Stimulated activated naive CD8-positive, alpha-beta T cell treated with anti-CD3 and anti-CD28 coated beads, Interleukin-15, Interleukin-2, amounts not matched to agents 100 U/mL and 50 U/mL, for 24 hours (primary cell): ENCODE measurements around the gene ZBTB24.
"Not testable (repeated sequence)": the region's sequence is repeated elsewhere in the genome, so short reads cannot be mapped to it uniquely, and the experiment has no call there.

Source experiments
- ATAC-seq: fragments of 150-1000 bp; cut with Tn5 transposase; one replicate; pipeline ENCODE4 v1.10.0; 2021
- DNase-seq: peaks from one replicate; pipeline ENCODE4 v3.0.0; 2021

Gene ZBTB24

DNA sequence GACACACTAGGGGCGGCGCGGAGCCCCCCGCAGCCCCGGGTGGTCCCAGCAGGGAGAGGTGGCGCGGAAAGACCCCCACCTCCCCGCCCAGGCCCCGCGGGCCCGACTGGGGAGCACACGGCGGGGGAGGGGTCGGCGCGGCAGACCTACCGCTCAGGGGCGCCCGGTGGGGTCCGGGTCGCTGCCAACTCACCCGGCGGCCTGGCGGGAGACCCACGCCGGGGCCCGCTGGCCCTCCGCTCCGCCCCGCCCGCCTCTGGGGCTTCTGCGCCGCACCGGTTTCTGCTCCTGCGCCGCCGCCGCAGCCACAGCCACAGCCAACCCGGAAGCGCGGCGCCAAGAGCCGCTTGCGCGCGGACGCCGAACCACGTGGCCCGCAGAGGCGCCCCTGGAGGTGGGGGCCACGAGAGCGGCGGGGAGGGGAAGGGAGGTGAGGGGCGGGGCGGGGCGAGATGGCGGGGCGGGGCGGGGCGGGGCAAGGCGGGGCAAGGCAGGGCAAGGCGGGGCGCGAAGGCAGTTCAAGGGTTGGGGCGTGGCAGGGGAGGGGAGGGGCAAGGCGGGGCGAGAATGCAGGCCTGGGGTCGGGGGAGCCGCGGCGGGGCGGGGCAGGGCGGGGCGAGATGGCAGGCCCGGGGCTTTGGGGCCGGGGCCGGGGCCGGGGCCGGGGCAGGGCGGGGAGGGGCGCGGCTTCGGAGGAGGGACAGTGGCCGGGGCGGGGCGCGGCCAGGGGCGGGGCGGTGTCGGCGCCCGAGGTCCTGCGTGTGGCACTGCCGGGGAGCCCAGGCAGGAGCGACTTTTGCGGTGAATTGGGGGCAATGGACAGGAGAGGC is at the start of gene ZBTB24:
TSS of gene ZBTB24 (minus strand) at position 315 of the 830 bp plus-strand sequence. CDS start 1,193 bp downstream, outside the sequence.
- peak; percentile 87 for ATAC-seq
- DNase-seq, result peak; percentile 92

GRCh38 chr6:109531446-109531845 is 48.4 kb upstream of the ZBTB24 start:
- DNase-seq, result no peak
- no peak for ATAC-seq

DNA sequence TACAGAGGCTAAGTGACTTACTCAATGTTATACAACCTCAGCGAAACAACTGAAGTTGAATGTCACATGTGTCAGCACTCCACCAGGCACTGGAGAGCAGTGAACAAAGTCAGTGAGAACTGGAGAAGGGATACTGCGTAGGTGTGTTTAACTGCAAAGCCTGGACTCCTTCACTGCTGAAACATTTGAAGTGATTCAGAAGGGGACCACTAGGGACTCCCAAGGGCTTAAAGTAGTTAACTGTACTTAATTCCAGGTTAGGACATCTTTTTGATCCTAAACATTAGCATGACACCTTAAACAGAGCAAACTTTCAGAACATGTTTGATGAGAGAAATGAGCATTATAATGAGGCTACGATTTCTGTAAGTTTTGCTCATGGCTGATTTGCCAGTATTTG is 45.0 kb upstream of the ZBTB24 start:
- no peak for ATAC-seq
- DNase-seq, result no peak

GRCh38 chr6:109526905-109527628 is 44.0 kb upstream of the ZBTB24 start:
- ATAC-seq, result peak; percentile 88

DNA sequence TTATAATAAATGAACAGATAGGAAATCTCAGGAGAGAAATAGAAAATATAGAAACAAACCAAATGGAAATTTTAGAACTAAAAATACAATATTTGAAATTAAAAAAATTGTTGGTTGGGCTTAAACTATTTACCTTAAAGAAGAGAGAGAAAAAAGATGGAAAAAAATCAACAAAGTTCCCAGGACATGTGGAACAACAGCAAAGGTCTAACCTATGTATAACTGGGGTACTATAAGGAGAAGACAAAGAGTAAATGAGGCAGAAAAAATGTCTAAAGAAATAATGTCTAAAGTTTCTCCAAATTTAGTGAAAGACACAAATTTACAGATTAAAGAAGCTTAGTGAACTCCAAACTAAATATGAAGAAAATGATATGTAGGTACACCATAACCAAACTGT is 41.1 kb upstream of the ZBTB24 start:
- DNase-seq (no peak), ATAC-seq (no peak)

More at GRCh38 chr6:109526905-109527628, 44.0 kb upstream of the ZBTB24 start:
- DNase-seq, result peak; percentile 57

DNA sequence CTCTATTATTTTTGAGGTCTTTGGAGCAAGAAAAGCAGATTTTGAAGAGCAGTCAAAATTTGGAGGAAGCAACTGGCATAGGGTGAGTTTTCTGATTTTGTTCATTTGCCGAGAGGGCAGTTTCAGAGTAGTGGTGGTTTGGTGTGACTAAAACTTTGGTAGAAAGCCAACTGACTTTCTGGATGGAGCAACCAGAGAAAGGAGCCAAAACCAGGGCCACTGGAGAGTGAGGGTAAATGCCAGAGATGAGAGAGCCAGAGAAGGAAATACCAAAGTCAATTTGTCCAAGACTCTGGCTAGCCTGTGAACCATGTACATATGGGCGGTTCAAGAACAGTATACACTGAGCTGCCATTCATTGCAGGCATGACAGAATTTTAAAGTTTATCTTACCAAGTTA is 40.5 kb upstream of the ZBTB24 start:
- ATAC-seq (no peak), DNase-seq (no peak)

GRCh38 chr6:109521080-109521479 is 38.1 kb upstream of the ZBTB24 start:
- DNase-seq (no peak), ATAC-seq (no peak)

- DNase-seq, ATAC-seq: not testable (repeated sequence)
These were observed 36.6 kb upstream of the ZBTB24 start for GRCh38 chr6:109519647-109520046.

GRCh38 chr6:109516929-109517328 is 33.9 kb upstream of the ZBTB24 start:
- DNase-seq (no peak), ATAC-seq (no peak)

- ATAC-seq, result peak; percentile 28
These were observed 32.9 kb upstream of the ZBTB24 start for GRCh38 chr6:109515781-109516409.

GRCh38 chr6:109514946-109515345 is 31.9 kb upstream of the ZBTB24 start:
- no peak for DNase-seq
- ATAC-seq, result no peak

More at GRCh38 chr6:109515781-109516409, 32.9 kb upstream of the ZBTB24 start:
- DNase-seq, result no peak

GRCh38 chr6:109513571-109514071 is 30.6 kb upstream of the ZBTB24 start:
- no peak for ATAC-seq
- DNase-seq, result no peak

- DNase-seq (no peak), ATAC-seq (no peak)
These were observed 29.3 kb upstream of the ZBTB24 start for GRCh38 chr6:109512271-109512817.

- no peak for ATAC-seq
- no peak for DNase-seq
These were observed 28.8 kb upstream of the ZBTB24 start for GRCh38 chr6:109511832-109512231.

GRCh38 chr6:109510358-109510757 is 27.3 kb upstream of the ZBTB24 start:
- no peak for ATAC-seq
- DNase-seq, result no peak

GRCh38 chr6:109508166-109508860 is 25.3 kb upstream of the ZBTB24 start:
- DNase-seq (no peak), ATAC-seq (no peak)

DNA sequence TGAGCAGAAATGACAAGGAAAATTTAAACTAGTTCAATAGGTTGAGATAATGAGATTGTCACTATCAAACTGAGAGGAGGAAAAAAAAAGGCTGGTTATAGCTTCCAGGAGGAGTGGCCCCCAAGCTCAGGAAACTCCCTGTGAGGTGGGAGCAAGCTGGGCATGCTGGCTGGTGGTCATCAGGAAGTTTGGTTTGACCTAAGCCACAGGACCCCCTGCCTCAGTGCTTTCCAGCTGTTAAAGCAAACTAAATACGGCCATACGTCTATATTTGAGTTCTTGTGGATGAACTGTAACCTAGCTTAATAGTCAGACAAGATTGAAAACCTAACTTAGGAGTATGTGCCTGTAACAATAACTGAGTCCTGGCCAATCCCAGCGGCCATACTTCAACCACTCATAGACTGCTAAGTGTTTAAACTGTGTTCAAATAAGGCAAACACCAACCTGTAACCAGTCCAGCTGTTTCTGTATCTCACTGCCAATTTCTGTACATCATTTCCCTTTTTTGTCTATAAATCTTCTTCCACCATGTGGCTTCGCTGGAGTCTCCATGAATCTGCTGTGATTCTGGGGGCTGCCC is 24.6 kb upstream of the ZBTB24 start:
- no peak for DNase-seq
- ATAC-seq, result no peak

DNA sequence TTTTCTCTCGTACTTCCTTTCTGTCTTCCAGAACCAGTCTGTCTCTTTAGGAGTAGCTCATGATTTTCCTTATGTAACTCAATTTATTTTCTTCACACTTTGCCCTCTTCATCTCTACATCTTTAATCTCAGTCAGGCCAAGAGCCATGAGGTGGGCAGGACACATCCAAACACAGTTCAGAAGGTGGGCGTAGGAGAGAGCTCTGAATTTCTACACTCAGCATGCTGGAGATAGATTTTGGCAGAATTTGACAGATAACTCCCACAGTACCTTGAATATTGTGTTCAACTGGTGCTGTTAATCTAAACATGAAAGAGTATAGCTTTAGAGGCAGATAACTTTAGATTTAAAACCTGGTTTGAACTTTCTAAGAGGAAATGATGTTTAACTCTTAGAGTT is 23.8 kb upstream of the ZBTB24 start:
- ATAC-seq (no peak), DNase-seq (no peak)

- DNase-seq (no peak), ATAC-seq (no peak)
These were observed 23.3 kb upstream of the ZBTB24 start for GRCh38 chr6:109506314-109506713.

GRCh38 chr6:109503327-109504224 is 20.6 kb upstream of the ZBTB24 start:
- ATAC-seq (no peak), DNase-seq (no peak)
